SK-N-SH treated with all-trans-retinoic acid at 6 μM for 48 hours (cell line): ENCODE results near the gene ADARB2.
"Not testable (repeated sequence)": the region's sequence is repeated elsewhere in the genome, so short reads cannot be mapped to it uniquely, and the experiment has no call there.

Source experiments
- ATAC-seq: fragments of 200-7000 bp; cut with Tn5 transposase; 3 replicates; pipeline ENCODE4 v1.9.1; 2020; ENCODE audit warnings: mild to moderate bottlenecking, moderate library complexity
- CSDC2 ChIP-seq: fragments of 250-450 bp; sonication (Bioruptor Pico); IDR thresholded peaks from 2 replicates; pipeline ENCODE4 v1.5.0; 2020; ENCODE audit warnings: mild to moderate bottlenecking, moderate library complexity
- ESRRG ChIP-seq: fragments of 250-450 bp; sonication (Bioruptor Pico); IDR thresholded peaks from 2 replicates; pipeline ENCODE4 v1.6.1; 2021; ENCODE audit warnings: mild to moderate bottlenecking
- PPARA ChIP-seq: fragments of 250-450 bp; sonication (Bioruptor Pico); IDR thresholded peaks from 2 replicates; pipeline ENCODE4 v1.5.0; 2020; ENCODE audit warnings: mild to moderate bottlenecking, borderline replicate concordance
- SNAI2 ChIP-seq: fragments of 250-450 bp; sonication (Bioruptor Pico); IDR thresholded peaks from 2 replicates; pipeline ENCODE4 v1.5.0; 2020; ENCODE audit warnings: mild to moderate bottlenecking, moderate library complexity
- TCF4 ChIP-seq: fragments of 250-450 bp; sonication (Bioruptor Pico); IDR thresholded peaks from 2 replicates; pipeline ENCODE4 v1.8.0; 2021; ENCODE audit warnings: mild to moderate bottlenecking, moderate library complexity, borderline replicate concordance
- TOX ChIP-seq: fragments of 250-450 bp; sonication (Bioruptor Pico); IDR thresholded peaks from 2 replicates; pipeline ENCODE4 v1.8.0; 2021; ENCODE audit warnings: mild to moderate bottlenecking, moderate library complexity, borderline replicate concordance
- ZFP3 ChIP-seq: fragments of 250-450 bp; sonication (Bioruptor Pico); IDR thresholded peaks from 2 replicates; pipeline ENCODE4 v1.5.0; 2020; ENCODE audit warnings: mild to moderate bottlenecking, moderate library complexity
- ZFP30 ChIP-seq: fragments of 450-650 bp; formaldehyde crosslinking; IDR thresholded peaks from 2 replicates; pipeline ENCODE4 v1.5.0; 2022; ENCODE audit warnings: mild to moderate bottlenecking, moderate library complexity
- ZNF565 ChIP-seq: fragments of 450-650 bp; formaldehyde crosslinking; conservative IDR thresholded peaks from 2 replicates; pipeline ENCODE4 v1.5.0; 2020; ENCODE audit warnings: low read depth, mild to moderate bottlenecking, moderate library complexity
- ZNF70 ChIP-seq: fragments of 450-650 bp; formaldehyde crosslinking; IDR thresholded peaks from 2 replicates; pipeline ENCODE4 v1.5.0; 2020; ENCODE audit warnings: mild to moderate bottlenecking, moderate library complexity
- ZNF8 ChIP-seq: fragments of 450-650 bp; formaldehyde crosslinking; IDR thresholded peaks from 2 replicates; pipeline ENCODE4 v1.5.0; 2020; ENCODE audit warnings: mild to moderate bottlenecking, moderate library complexity
- TF ChIP-seq, protein P1 (sequence below): fragments of 250-450 bp; sonication (Bioruptor Pico); IDR thresholded peaks from 2 replicates; pipeline ENCODE4 v1.5.0; 2020; ENCODE audit warnings: mild to moderate bottlenecking, moderate library complexity
- TF ChIP-seq, protein P2 (sequence below): fragments of 250-450 bp; sonication (Bioruptor Pico); IDR thresholded peaks from 2 replicates; pipeline ENCODE4 v1.5.1; 2021; ENCODE audit warnings: mild to moderate bottlenecking, moderate library complexity
- TF ChIP-seq, protein P3 (sequence below): fragments of 250-450 bp; sonication (Bioruptor Pico); IDR thresholded peaks from 2 replicates; pipeline ENCODE4 v1.8.0; 2021; ENCODE audit warnings: low read depth, mild to moderate bottlenecking, moderate library complexity, borderline replicate concordance
- TF ChIP-seq, protein P4 (sequence below): fragments of 250-450 bp; sonication (Bioruptor Pico); IDR thresholded peaks from 2 replicates; pipeline ENCODE4 v1.8.0; 2020; ENCODE audit warnings: mild to moderate bottlenecking, moderate library complexity, borderline replicate concordance

Gene ADARB2

DNA sequence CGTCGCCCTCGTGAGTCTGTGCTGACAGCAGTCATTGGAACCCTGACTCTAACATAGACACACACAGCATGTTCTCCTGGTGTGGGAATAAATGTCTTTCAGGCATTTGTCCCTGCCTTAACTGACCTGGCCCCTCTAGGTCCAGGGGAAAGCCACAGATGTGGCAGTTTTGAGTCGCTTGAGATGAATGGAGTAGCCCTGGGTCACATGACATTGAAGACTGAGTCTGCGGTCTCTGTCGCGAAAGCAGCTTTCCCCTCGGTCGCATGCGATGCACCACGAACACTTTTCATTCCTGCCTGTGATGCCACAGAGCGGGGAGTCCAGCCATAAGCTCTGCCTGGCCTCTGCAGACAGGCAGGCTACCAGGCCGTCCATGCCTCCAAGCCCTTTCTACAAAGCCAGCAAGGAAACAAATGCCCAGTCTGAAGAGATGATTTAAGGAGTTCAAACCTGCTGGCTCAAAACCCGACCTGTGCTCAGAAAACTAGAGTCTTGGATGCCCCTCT is 508.8 kb downstream of the ADARB2 start (continued):
- no peak for TF ChIP-seq PPARA
- TF ChIP-seq, protein P1, sequence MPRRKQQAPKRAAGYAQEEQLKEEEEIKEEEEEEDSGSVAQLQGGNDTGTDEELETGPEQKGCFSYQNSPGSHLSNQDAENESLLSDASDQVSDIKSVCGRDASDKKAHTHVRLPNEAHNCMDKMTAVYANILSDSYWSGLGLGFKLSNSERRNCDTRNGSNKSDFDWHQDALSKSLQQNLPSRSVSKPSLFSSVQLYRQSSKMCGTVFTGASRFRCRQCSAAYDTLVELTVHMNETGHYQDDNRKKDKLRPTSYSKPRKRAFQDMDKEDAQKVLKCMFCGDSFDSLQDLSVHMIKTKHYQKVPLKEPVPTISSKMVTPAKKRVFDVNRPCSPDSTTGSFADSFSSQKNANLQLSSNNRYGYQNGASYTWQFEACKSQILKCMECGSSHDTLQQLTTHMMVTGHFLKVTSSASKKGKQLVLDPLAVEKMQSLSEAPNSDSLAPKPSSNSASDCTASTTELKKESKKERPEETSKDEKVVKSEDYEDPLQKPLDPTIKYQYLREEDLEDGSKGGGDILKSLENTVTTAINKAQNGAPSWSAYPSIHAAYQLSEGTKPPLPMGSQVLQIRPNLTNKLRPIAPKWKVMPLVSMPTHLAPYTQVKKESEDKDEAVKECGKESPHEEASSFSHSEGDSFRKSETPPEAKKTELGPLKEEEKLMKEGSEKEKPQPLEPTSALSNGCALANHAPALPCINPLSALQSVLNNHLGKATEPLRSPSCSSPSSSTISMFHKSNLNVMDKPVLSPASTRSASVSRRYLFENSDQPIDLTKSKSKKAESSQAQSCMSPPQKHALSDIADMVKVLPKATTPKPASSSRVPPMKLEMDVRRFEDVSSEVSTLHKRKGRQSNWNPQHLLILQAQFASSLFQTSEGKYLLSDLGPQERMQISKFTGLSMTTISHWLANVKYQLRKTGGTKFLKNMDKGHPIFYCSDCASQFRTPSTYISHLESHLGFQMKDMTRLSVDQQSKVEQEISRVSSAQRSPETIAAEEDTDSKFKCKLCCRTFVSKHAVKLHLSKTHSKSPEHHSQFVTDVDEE (CRISPR knock-in tag), result no peak
- TF ChIP-seq, protein P2, sequence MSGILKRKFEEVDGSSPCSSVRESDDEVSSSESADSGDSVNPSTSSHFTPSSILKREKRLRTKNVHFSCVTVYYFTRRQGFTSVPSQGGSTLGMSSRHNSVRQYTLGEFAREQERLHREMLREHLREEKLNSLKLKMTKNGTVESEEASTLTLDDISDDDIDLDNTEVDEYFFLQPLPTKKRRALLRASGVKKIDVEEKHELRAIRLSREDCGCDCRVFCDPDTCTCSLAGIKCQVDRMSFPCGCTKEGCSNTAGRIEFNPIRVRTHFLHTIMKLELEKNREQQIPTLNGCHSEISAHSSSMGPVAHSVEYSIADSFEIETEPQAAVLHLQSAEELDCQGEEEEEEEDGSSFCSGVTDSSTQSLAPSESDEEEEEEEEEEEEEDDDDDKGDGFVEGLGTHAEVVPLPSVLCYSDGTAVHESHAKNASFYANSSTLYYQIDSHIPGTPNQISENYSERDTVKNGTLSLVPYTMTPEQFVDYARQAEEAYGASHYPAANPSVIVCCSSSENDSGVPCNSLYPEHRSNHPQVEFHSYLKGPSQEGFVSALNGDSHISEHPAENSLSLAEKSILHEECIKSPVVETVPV (CRISPR knock-in tag), result no peak
- no peak for TF ChIP-seq TOX (CRISPR knock-in tag)
- TF ChIP-seq ZFP30 (CRISPR knock-in tag), result no peak
- TF ChIP-seq CSDC2 (CRISPR knock-in tag), result no peak
- no peak for TF ChIP-seq ESRRG

DNA sequence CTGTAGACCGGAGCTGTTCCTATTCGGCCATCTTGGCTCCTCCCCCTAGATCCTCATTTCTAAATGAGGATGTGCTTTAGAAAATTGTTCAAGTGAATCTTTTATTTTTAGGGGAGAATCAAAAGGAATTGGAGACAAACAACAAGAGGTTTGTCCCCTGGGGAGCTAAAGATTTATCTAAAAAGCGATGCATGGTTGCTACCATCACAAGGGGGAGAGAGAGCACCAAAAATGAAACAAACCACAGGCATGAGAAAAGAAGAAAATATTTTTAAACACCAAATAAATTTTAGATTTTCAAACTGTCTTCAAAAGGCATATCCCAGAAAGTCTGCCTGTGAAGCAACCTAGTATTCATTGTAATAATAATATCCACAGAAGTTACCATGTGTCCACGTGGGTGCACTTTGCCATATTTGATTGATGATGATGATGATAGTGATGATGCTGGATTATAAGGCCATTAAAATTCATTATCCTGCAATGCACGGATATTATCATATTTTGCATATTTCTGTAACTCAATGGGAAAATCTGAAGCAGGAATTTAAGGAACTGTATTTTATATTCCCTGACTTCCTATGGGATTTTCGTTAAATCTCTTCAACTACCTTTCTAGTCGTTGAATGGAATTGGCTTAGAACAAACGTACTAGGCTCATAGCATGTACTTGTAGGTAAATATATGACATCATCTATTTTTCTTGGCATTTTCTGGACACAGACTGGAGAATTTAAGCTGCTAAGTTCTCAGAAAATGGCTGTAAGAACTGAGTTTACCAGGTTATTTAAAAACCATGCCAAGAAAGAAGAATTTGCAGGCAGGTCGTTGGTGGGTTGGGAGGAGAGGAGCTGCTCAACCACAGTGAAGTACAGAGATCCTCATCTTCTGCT is 509.6 kb downstream of the ADARB2 start:
- no peak for ATAC-seq
- TF ChIP-seq, protein P1 (CRISPR knock-in tag), result no peak
- no peak for TF ChIP-seq SNAI2 (CRISPR knock-in tag)
- no peak for TF ChIP-seq ZNF8 (CRISPR knock-in tag)
- TF ChIP-seq ZFP3, result no peak
- no peak for TF ChIP-seq ZNF565 (CRISPR knock-in tag)
- TF ChIP-seq, protein P3, sequence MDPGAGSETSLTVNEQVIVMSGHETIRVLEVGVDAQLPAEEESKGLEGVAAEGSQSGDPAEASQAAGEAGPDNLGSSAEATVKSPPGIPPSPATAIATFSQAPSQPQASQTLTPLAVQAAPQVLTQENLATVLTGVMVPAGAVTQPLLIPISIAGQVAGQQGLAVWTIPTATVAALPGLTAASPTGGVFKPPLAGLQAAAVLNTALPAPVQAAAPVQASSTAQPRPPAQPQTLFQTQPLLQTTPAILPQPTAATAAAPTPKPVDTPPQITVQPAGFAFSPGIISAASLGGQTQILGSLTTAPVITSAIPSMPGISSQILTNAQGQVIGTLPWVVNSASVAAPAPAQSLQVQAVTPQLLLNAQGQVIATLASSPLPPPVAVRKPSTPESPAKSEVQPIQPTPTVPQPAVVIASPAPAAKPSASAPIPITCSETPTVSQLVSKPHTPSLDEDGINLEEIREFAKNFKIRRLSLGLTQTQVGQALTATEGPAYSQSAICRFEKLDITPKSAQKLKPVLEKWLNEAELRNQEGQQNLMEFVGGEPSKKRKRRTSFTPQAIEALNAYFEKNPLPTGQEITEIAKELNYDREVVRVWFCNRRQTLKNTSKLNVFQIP (CRISPR knock-in tag), result no peak
- TF ChIP-seq CSDC2 (CRISPR knock-in tag), result no peak
- no peak for TF ChIP-seq ESRRG
- TF ChIP-seq, protein P2 (CRISPR knock-in tag), result no peak
- no peak for TF ChIP-seq ZNF70 (CRISPR knock-in tag)
- TF ChIP-seq ZFP30 (CRISPR knock-in tag), result no peak

DNA sequence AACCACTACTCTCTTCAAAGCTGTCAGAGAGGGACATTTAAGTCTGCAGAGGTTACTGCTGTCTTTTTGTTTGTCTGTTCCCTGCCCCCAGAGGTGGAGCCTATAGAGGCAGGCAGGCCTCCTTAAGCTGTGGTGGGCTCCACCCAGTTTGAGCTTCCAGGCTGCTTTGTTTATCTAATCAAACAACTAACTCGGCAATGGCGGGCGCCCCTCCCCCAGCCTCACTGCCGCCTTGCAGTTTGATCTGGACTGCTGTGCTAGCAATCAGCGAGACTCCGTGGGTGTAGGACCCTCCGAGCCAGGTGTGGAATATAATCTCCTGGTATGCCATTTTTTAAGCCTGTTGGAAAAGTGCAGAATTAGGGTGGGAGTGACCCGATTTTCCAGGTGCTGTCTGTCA is 510.4 kb downstream of the ADARB2 start:
- not testable (repeated sequence) for ATAC-seq

- ATAC-seq, result not testable (repeated sequence)
These were observed 517.5 kb downstream of the ADARB2 start for GRCh38 chr10:1219874-1220273.

- ATAC-seq, result no peak
- TF ChIP-seq ZFP3 (no peak), CSDC2 (CRISPR knock-in tag) (no peak), TCF4 (CRISPR knock-in tag) (no peak), TOX (CRISPR knock-in tag) (no peak), ZFP30 (CRISPR knock-in tag) (no peak)
- TF ChIP-seq, protein P4, sequence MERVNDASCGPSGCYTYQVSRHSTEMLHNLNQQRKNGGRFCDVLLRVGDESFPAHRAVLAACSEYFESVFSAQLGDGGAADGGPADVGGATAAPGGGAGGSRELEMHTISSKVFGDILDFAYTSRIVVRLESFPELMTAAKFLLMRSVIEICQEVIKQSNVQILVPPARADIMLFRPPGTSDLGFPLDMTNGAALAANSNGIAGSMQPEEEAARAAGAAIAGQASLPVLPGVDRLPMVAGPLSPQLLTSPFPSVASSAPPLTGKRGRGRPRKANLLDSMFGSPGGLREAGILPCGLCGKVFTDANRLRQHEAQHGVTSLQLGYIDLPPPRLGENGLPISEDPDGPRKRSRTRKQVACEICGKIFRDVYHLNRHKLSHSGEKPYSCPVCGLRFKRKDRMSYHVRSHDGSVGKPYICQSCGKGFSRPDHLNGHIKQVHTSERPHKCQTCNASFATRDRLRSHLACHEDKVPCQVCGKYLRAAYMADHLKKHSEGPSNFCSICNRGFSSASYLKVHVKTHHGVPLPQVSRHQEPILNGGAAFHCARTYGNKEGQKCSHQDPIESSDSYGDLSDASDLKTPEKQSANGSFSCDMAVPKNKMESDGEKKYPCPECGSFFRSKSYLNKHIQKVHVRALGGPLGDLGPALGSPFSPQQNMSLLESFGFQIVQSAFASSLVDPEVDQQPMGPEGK (CRISPR knock-in tag), result no peak
- TF ChIP-seq, protein P2 (CRISPR knock-in tag), result no peak
- TF ChIP-seq, protein P3 (CRISPR knock-in tag), result no peak
These were observed 519.7 kb downstream of the ADARB2 start for GRCh38 chr10:1217661-1218060.
